ENCODE results near the gene BUD13. TPM values are rescaled to one million over a fixed set of nuclear protein-coding genes. Genes with fewer than 3 reads are reported as not detected.

BUD13 gene
- total RNA-seq, 4 donors from 2014 or later: 12.1 to 18.7 (median 16.2) TPM

- Histone ChIP-seq H3K27me3 (no peaks in the 10 kb centered on the region), H3K4me3 (no peak overlapping the region), H3K36me3 (no peaks in the 10 kb centered on the region), H3K27ac (no peak overlapping the region), H3K4me1 (no peaks in the 10 kb centered on the region), H3K9me3 (no peaks in the 10 kb centered on the region)
- DNase-seq: no peak
- TF ChIP-seq POLR2A (IDR thresholded peaks at IDR 0.05): no peak
- TF ChIP-seq, protein P1, sequence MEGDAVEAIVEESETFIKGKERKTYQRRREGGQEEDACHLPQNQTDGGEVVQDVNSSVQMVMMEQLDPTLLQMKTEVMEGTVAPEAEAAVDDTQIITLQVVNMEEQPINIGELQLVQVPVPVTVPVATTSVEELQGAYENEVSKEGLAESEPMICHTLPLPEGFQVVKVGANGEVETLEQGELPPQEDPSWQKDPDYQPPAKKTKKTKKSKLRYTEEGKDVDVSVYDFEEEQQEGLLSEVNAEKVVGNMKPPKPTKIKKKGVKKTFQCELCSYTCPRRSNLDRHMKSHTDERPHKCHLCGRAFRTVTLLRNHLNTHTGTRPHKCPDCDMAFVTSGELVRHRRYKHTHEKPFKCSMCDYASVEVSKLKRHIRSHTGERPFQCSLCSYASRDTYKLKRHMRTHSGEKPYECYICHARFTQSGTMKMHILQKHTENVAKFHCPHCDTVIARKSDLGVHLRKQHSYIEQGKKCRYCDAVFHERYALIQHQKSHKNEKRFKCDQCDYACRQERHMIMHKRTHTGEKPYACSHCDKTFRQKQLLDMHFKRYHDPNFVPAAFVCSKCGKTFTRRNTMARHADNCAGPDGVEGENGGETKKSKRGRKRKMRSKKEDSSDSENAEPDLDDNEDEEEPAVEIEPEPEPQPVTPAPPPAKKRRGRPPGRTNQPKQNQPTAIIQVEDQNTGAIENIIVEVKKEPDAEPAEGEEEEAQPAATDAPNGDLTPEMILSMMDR (IDR thresholded peaks at IDR 0.05): no peak
- intact Hi-C loops (cut with DNase I; ENCODE audit: low total_unique reads): no loop called here
These were observed 4.3 kb upstream of the BUD13 start for GRCh38 chr11:116777056-116777455.

DNA sequence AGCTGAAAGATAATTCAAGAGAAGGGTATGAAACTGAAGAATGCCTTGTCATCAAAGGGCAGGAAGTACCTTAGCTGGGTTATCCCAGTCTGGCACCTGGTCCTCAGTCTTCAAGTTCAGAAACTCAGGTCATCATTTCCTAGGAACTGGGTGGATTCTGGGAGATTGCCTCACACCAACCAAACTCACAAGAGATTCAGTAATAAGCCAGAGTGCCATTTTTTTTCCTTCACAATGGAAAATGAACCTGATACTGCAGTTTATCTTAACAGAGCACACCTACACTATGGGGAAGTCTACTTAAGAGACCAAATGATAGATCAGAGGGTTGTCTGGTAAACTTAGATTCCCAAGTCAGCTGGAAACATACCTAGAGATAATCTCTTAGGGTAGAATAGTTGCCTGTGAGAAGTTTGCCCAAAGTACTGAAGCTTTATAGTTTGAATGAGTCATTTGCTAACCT is 3.8 kb upstream of the BUD13 start:
- H3K36me3 ChIP-seq: no peaks in the 10 kb centered on the region
- no peaks in the 10 kb centered on the region for H3K27me3 ChIP-seq
- intact Hi-C loops (cut with DNase I; ENCODE audit: low total_unique reads): no loop called here
- no peaks in the 10 kb centered on the region for H3K9me3 ChIP-seq
- TF ChIP-seq, protein P1 (IDR thresholded peaks at IDR 0.05): no peak
- no peak for TF ChIP-seq POLR2A (IDR thresholded peaks at IDR 0.05)
- peaks cover 0 to 4% of the 10 kb centered on the region in 2 donors for H3K4me1 ChIP-seq
- no peak overlapping the region for H3K27ac ChIP-seq
- DNase-seq: no peak
- H3K4me3 ChIP-seq: no peak overlapping the region

- Histone ChIP-seq H3K36me3 (no peaks in the 10 kb centered on the region), H3K4me3 (no peak overlapping the region)
- intact Hi-C loops (cut with DNase I; ENCODE audit: low total_unique reads): no loop called here
These were observed 3.2 kb upstream of the BUD13 start for GRCh38 chr11:116775975-116776374.

GRCh38 chr11:116774661-116775060 is 1.9 kb upstream of the BUD13 start:
- Histone ChIP-seq H3K4me1 (peaks cover 0 to 4% of the 10 kb centered on the region in 2 donors), H3K4me3 (no peak overlapping the region), H3K36me3 (no peaks in the 10 kb centered on the region), H3K27me3 (no peaks in the 10 kb centered on the region), H3K9me3 (no peaks in the 10 kb centered on the region), H3K27ac (no peak overlapping the region)
- DNase-seq: no peak
- intact Hi-C loops (cut with DNase I; ENCODE audit: low total_unique reads): no loop called here
- TF ChIP-seq POLR2A (IDR thresholded peaks at IDR 0.05): no peak
- TF ChIP-seq, protein P1 (IDR thresholded peaks at IDR 0.05): no peak

More at GRCh38 chr11:116775975-116776374, 3.2 kb upstream of the BUD13 start:
- no peak for DNase-seq
- Histone ChIP-seq H3K9me3 (no peaks in the 10 kb centered on the region), H3K27me3 (no peaks in the 10 kb centered on the region), H3K27ac (no peak overlapping the region), H3K4me1 (peaks cover 0 to 4% of the 10 kb centered on the region in 2 donors)
- TF ChIP-seq POLR2A (IDR thresholded peaks at IDR 0.05): no peak
- TF ChIP-seq, protein P1 (IDR thresholded peaks at IDR 0.05): no peak

GRCh38 chr11:116773203-116774097 is 663 bp upstream of the BUD13 start:
- H3K36me3 ChIP-seq: no peaks in the 10 kb centered on the region
- H3K9me3 ChIP-seq: no peaks in the 10 kb centered on the region
- H3K4me3 ChIP-seq: peak overlapping the region; percentile 79 to 94
- DNase-seq: no peak
- no peak for TF ChIP-seq POLR2A (IDR thresholded peaks at IDR 0.05)
- TF ChIP-seq, protein P1 (IDR thresholded peaks at IDR 0.05): no peak
- H3K27ac ChIP-seq: peak overlapping the region; percentile 85 to 92
- H3K27me3 ChIP-seq: no peaks in the 10 kb centered on the region
- intact Hi-C loops (cut with DNase I; ENCODE audit: low total_unique reads): no loop called here
- H3K4me1 ChIP-seq: peaks cover 0 to 4% of the 10 kb centered on the region in 2 donors

Measured in uterus (tissue), 4 donors.